NOMO-1 (cell line): ENCODE measurements around the gene BLOC1S4.
"Not testable (repeated sequence)": the region's sequence is repeated elsewhere in the genome, so short reads cannot be mapped to it uniquely, and the experiment has no call there.

Source experiments
- DNase-seq, 2 experiments: peaks; one replicate each; lab custom pipeline; 2025; ENCODE audit not compliant: unreplicated experiment in 2 of 2; lab: John Stamatoyannopoulos, UW

BLOC1S4 gene, protein sequence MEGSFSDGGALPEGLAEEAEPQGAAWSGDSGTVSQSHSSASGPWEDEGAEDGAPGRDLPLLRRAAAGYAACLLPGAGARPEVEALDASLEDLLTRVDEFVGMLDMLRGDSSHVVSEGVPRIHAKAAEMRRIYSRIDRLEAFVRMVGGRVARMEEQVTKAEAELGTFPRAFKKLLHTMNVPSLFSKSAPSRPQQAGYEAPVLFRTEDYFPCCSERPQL

DNA sequence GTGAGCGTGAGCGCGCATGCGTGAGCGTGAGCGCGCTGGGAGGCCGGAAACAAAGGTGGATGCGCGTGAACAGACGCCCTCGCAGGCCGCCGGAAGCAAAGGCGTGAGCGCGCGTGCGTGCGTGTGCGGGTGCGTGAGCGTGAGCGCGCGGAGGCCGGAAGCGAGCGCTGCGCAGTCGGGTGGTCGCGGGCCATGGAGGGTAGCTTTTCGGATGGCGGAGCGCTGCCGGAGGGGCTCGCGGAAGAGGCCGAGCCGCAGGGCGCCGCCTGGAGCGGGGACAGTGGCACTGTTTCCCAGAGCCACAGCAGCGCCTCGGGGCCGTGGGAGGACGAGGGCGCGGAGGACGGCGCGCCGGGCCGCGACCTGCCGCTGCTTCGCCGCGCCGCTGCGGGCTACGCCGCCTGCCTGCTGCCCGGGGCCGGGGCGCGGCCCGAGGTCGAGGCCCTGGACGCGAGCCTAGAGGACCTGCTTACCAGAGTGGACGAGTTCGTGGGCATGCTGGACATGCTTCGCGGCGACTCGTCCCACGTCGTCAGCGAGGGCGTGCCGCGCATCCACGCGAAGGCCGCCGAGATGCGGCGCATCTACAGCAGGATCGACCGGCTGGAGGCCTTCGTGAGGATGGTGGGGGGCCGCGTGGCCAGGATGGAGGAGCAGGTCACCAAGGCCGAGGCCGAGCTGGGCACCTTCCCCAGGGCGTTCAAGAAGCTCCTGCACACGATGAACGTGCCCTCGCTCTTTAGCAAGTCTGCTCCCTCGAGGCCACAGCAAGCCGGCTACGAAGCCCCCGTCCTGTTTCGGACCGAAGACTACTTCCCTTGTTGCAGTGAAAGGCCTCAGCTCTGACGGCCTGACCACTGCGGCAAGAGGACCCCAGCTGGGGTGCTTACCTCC is at the start of gene BLOC1S4:
BLOC1S4 (plus strand) TSS at position 157 of the 894 bp plus-strand sequence; CDS start at position 193, 36 bp downstream.
- peak; percentile 85 to 94 for DNase-seq

DNA sequence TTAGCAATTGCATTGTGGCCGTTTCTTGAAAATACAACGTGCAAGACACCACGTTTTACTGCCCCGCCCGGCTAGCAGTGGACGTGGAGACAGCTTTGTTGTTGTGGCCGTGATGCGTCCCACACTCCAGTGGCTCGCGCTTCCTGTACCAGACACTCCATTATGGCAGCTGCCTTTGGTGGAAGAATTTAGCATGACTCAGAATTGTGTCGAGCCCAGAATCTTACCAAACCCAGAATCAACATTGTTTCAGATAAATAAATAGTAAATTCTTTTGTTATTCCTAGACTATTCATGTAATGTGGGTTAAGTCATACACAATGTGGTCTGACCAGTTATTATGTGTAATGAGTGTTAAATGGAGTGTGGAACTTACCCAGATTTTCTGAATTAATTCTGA is 47.6 kb upstream of the BLOC1S4 start:
- DNase-seq, result no peak

DNA sequence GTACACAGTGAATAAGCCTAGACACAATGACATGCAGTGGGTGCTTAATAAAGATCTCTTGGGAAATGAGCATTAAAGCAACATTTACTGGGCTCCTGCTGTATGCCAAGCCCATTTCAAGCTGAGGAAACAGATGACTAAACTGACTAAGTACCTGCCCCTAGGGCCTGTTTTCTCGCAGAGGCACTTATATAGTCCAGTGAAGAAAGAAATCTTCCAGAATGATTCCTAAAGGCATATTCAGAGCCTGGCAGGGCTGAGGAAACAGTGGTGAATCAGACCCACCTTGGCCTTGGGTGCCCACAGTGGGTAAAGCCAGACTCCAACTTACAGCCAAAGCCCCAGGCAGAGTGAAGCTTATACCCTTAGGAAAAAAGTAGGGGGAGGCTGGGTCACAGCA is 44.3 kb upstream of the BLOC1S4 start:
- DNase-seq, result no peak

DNA sequence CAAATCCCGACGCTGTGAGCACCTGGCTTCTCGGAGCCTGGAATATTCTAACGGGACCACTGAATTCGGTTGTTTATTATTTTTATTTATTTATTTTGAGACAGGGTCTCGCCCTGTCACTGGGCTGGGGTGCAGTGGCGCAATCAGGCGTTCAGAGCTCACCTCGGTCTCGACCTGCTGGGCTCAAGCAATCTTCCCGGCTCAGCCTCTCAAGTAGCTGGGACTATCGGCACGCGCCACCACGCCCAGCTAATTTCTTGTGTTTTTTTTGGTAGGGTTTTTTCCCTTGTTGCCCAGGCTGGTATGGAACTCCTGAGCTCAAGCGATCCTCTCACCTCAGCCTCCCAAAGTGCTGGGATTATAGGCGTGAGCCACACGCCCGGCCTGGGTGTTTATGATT is 43.8 kb upstream of the BLOC1S4 start:
- no peak for DNase-seq

DNA sequence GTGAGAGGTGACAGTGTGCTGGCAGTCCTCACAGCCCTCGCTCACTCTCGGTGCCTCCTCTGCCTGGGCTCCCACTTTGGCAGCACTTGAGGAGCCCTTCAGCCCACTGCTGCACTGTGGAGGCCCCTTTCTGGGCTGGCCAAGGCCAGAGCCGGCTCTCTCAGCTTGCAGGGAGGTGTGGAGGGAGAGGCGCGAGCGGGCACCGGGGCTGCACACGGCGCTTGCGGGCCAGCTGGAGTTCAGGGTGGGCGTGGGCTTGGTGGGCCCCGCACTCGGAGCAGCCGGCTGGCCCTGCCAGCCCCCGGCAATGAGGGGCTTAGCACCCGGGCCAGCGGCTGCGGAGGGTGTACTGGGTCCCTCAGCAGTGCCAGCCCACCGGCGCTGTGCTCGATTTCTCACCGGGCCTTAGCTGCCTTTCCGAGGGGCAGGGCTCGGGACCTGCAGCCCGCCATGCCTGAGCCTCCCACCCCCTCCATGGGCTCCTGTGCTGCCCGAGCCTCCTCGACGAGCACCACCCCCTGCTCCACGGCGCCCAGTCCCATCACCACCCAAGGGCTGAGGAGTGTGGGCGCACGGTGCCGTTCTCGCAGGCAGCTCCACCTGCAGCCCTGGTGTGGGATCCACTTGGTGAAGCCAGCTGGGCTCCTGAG is 43.3 kb upstream of the BLOC1S4 start:
- DNase-seq, result not testable (repeated sequence)

DNA sequence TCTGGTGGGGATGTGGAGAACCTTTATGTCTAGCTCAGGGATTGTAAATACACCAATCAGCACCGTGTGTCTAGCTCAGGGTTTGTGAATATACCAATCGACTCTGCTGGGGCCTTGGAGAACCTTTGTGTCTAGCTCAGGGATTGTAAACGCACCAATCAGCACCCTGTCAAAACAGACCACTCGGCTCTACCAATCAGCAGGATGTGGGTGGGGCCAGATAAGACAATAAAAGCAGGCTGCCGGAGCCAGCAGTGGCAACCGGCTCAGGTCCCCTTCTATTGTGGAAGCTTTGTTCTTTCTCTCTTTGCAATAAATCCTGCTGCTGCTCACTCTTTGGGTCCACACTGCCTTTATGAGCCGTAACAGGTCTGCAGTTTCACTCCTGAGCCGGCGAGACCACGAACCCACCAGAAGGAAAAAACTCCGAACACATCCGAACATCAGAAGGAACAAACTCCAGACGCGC is 42.7 kb upstream of the BLOC1S4 start:
- DNase-seq, result not testable (repeated sequence)

DNA sequence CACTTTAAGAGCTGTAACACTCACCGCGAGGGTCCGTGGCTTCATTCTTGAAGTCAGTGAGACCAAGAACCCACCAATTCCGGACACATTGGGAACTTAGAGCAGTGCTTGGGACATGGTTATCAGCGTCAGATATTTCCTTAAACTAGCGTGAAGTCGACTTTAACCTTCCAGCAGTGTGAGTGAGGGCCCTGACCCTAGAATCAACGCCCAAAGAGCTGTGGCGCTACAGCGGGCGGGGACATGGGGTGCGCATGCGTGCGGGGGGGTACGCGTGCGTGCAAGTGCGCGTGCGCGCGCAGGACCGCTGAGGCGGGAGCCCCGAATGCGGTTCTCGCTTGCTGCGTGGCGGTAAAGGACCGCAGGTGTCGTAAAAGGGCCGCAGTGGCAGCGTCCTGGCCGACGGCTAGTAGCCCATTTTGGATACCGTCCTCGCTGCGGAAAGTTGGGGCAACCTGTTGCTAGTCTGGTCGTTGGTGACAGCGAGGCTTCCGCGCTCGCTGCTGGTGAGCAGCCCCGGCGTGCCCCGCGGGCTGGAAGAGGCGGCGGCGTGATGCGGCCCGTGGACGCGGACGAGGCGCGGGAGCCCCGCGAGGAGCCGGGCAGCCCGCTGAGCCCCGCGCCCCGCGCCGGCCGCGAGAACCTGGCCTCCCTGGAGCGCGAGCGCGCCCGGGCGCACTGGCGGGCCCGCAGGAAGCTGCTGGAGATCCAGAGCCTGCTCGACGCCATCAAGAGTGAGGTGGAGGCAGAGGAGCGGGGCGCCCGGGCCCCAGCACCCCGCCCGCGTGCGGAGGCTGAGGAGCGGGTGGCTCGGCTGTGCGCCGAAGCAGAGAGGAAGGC is 42.1 kb upstream of the BLOC1S4 start:
- DNase-seq, result peak; percentile 93 to 94

DNA sequence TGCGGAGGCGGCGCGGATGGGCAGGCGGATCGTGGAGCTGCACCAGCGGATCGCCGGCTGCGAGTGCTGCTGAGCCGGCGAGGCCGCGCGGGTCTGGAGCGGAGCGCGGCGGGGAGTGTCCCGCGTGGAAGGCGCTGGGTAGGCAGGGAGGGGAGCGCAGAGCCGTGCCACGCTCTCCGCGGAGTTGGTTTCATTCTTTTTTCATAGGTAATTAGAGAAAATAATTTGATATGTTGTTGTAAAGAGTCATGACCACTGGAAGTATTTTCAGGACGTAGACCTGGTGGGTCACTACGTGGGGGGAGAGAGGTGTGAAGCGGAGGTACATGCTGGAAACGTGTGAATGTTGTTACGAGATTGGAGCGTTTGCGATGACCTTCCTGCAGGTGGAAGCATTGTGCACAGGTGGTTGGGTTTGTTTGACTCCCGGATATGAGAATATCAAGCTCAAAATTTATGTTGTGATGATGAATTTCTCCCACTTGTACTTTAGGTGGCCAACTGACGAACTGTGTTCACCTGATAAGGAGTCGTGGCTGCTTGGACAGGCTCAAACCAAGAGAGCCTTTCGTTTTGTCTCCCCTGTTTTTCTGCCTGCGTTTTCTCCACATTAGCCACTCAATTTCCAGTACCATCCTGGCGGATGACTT is 41.3 kb upstream of the BLOC1S4 start:
- DNase-seq, result peak in 1 of 2 experiments; percentile 53

DNA sequence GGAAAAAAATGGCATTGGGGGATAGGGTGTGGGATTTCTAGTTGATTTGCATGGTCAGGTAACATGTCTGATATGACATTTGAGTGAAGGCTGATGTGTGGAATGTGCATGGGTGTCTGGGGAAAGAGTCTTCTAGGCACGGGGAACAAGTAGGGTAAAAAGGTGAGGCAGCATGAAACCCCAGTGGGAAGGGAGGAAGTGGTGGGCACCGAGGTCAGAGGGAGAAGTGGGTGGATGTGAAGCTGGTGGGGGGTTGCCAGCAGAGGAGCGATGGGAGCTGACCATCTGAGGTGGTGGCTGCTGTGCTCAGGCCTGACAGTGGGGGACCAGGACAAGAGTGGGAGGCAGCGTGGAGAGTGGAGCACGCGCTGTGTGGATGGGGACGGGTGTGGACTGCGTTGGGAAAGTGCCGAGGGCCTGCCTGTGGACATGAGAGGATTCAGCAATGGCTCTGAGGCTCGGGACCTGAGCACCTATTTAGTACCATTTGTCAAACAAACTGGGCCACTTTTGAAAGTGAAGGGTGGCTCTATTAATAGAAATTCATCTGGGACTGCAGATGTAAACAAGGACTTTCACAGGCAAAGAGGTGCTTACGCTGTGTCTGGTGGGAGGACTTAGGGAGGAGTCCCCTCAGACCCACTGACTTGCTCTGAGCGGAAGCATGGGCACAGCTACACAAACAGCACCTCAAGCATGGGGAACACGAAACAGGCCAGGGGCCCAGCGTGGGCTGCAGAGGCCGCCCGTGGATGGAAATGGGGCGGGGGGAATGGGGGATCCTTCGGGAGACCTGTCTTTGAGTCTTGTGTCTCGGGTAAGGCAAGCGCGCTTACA is 39.0 kb upstream of the BLOC1S4 start:
- DNase-seq, result no peak

DNA sequence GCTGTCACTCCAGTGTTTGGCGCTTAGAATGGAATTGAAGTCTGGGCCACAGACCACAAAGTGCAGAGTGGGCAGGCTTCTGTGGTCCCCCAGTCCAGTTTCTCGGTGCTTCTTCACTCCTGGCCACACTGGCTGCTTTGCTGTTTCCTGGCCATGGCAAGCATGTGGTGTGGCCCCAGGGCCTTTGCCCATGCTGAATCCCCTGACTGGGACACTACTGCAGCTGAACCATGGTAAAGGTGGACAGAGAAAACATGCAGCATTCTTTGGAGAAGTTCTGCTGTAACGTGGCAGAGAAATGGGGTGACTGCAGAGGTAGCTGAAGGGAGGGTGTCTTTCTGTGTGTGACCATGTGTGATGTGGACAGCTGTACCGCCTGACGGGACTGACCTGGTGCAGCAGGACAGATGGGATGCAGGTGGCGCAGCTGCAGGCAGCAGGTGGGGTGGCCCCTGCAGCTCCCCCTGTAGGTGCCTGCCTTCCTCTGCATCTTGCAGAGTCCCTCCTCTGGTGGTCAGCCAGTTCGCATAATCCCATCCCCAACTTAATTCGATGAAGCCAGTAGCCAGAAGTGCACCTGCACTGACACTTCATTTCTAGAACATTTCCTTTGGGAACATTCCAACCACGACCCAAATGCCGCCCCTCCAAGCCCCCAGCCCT is 35.5 kb upstream of the BLOC1S4 start:
- no peak for DNase-seq

DNA sequence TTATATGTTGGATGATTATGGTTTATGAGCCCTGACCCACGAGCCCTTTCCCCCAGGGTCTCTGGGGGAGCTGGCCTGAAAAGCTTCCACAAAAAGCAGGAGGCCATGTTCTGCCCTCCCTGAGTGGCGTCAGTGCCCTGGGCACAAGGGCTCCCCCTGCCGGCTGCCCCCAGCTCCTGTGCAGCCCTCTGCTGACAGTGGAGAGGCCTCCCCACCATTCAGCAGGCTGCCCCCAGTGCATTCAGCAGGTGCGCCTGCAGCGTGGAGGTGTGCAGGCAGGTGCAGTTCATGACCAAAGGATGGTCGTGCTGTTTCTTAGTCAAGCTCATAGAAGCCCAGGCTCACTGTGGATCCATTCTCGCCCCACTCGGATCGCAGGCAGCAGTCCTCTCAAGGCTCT is 34.8 kb upstream of the BLOC1S4 start:
- no peak for DNase-seq

DNA sequence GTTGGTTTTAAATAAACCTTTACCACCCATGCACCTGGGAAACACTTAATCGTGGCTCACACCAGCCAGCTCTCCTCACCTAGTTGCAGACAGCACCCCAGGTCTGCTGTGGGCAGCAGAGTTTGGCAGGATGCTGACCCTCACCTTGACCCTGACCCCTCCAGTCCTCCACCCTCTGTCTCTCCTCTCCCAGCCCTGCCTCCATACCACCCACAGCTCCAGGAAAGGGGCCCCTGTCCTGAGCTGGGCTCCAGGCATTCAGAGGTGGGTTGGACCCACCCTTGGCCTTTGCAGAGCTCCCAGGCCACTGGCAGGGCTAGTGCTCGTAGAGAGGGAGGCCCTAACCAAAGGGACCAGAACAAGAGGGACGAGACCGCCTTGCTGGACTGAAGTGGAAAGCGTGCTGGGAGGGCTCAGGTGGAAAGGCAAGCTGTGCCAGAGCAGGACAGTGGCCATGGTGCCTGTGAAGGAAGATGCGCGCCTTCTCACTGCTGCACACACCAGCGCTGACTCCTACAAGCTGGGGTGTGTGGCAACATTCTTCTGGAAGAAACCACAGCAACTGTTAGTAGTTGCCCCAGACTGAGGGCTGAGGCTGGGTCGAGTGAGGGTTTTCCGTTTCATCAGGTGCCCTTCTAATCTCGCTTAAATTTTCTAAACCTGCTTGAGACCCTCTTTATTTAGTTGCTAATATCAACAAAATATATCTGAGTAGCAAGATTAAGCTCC is 32.9 kb upstream of the BLOC1S4 start:
- peak; percentile 72 to 79 for DNase-seq

DNA sequence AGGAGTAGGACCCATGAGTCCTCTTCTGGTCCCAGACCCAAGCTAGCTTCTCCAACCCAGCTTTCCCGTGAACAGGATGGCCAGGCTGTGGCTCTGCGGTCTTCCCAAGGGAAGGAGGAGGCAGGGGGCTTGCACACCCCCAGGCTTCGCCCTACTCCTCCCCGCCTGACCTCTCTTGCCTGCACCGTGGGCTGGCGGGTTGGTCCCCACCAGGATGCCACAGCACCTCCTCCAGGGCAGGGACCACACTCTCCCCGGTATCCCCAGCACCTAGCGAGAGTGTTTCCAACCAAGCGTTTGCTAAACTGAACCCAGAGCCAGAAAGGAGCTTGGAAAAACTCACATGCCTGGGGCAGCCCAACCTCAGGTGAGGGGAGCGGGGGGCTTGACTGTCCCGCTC is 31.3 kb upstream of the BLOC1S4 start:
- no peak for DNase-seq

DNA sequence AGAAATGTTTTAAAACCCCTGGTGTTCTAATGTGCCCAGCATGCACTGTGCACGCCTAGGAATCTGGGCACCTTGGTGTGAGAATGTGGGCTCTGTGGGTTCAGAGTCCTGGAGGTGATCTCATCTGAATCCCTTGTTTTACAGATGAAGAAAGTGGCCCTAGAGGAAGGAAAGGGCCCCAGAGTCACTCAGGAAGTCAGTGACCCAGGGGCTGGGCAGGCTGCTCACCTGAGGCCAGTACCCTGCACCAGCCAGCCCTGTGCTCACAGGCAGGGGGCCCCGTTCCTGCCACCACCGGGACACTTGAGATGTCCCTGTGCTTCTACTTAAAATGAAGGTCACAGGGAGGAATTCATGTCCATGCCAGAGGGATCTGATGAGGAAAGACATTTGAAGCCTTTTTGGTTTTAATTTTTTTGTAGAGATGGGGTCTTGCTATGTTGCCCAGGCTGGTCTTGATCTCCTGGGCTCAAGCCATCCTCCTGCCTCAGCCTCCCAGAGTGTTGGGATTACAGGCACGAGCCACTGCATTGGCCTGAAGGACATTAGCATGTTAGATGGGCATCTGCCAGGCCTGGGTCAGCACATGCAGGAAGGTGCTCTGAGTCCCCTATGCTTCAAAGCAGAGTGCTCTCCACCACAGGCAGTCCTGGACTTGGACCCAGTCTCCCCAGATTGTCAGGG is 29.7 kb upstream of the BLOC1S4 start:
- no peak for DNase-seq

DNA sequence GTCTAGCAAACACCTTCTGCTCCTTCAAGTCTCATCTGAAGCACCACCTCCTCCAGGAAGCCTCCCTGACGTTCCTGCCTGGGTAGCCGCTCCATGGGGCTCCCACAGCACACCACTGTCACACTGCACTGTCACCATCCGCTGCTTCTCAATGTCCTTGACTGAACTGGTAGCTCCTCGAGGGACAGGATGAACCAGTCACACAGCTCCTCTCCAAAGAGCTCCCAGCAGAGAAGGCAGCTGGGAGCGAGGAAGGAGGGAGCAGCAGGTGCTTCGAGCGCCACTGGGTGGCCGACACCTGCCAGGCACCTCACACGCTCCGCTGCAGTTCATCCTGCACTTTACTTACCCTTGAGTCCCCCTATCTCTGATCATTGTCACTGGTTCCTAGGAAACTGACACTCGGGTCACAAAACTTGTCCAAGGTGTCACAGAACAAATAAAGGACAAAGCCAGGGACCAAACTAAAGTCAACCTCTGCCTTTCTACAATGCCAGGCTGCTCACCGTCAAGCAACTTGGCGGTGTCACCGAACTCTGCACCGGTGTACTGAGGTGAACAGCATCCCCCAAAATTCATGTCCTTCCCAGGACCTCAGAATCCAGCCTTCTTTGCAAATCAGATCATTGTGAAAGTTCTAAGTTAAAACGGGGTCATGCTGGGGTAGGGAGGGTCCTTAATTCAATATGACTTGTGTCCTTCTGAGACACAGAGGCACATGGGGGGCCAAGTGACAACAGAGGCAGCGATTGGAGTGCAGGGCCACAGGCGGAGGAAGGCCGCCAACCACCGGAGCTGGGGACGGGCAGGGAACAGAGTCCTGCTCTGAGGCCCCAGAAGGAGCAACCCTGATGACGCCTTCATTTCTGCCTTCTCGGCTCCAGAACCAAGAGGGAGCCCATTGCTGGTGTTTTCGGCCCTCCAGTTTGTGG is 27.8 kb upstream of the BLOC1S4 start:
- no peak for DNase-seq

DNA sequence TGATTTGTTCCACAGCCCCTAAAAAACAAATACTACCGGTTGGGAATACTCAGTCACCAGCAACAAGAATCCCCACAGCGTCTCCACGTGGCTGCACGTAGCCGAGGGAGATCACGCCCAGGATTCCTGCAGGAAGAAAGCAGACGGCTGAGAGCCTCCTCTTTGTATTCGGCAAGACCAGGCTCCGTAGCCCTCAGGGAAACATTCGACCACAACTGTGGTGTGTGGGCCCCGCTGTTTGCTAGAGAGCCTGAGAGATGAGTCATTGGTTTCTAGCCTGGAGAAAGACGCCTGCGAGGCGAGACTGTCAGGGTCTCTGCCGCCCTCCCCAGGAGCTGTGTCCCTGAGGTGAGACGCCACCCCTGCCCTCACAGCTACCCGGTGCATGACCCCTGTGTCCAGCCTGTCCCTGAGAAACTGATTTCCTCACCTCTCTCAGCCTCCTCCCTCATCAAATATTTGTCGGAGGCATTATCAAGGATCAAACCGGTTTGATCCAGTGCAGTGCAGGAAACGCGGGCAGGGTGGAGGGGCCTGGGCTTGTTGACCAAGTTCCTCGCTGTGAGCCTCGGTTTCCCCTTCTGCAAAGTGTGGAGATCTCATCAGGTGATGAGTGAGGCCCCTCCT is 27.0 kb upstream of the BLOC1S4 start:
- peak; percentile 75 to 77 for DNase-seq
